OCI-LY1 (cell line): ENCODE data around the gene BICDL1.

Source experiments
- H2AFZ ChIP-seq: fragments of 200-600 bp; sonication (generic), shearing (Covaris generic); 2 replicates; pipeline ENCODE4 v1.6.0; 2014; ENCODE audit warnings: antibody characterized with exemption, mild to moderate bottlenecking, low read length
- H3F3A ChIP-seq: fragments of 200-600 bp; sonication (generic), shearing (Covaris generic); 2 replicates; pipeline ENCODE4 v1.6.0; 2014; ENCODE audit warnings: mild to moderate bottlenecking, antibody characterized with exemption, low read length, moderate library complexity; ENCODE audit not compliant: insufficient read depth
- H3K27ac ChIP-seq: fragments of 200-600 bp; sonication (generic); 2 replicates; pipeline ENCODE4 v1.5.1; 2014; ENCODE audit warnings: low read length, mixed run types, mild to moderate bottlenecking, low read depth; ENCODE audit not compliant: poor library complexity, severe bottlenecking
- H3K27me3 ChIP-seq: fragments of 200-600 bp; sonication (generic); 2 replicates; pipeline ENCODE4 v1.6.0; 2014; ENCODE audit warnings: antibody characterized with exemption, mild to moderate bottlenecking, low read length, moderate library complexity; ENCODE audit not compliant: insufficient read depth
- H3K36me3 ChIP-seq: fragments of 200-600 bp; sonication (generic); 2 replicates; pipeline ENCODE4 v1.6.1; 2014; ENCODE audit warnings: mild to moderate bottlenecking, antibody characterized with exemption, low read length, moderate library complexity, mixed read lengths; ENCODE audit not compliant: insufficient read depth
- H3K4me1 ChIP-seq: fragments of 200-600 bp; sonication (generic); 2 replicates; pipeline ENCODE4 v1.5.1; 2014; ENCODE audit warnings: mild to moderate bottlenecking, low read length, moderate library complexity; ENCODE audit not compliant: insufficient read depth, severe bottlenecking
- H3K4me2 ChIP-seq: fragments of 200-600 bp; sonication (generic), shearing (Covaris generic); 2 replicates; pipeline ENCODE4 v1.6.1; 2014; ENCODE audit warnings: low read length
- H3K4me3 ChIP-seq: fragments of 200-600 bp; sonication (generic); 2 replicates; pipeline ENCODE4 v1.5.1; 2014; ENCODE audit warnings: low read length, low read depth, mild to moderate bottlenecking, mixed read lengths; ENCODE audit not compliant: poor library complexity, severe bottlenecking
- H3K79me2 ChIP-seq: fragments of 200-600 bp; shearing (Covaris generic); 2 replicates; pipeline ENCODE4 v1.6.1; 2016; ENCODE audit warnings: mixed run types, low read length, mixed read lengths; ENCODE audit not compliant: insufficient read depth
- H3K9ac ChIP-seq: fragments of 200-600 bp; sonication (generic), shearing (Covaris generic); 2 replicates; pipeline ENCODE4 v1.6.1; 2014; ENCODE audit warnings: mild to moderate bottlenecking, low read length, mixed read lengths
- H3K9me2 ChIP-seq: fragments of 200-600 bp; sonication (generic), shearing (Covaris generic); 2 replicates; pipeline ENCODE4 v1.6.1; 2014; ENCODE audit warnings: low read depth, mild to moderate bottlenecking, low read length, mixed read lengths
- H3K9me3 ChIP-seq: fragments of 200-600 bp; shearing (Covaris generic); 2 replicates; pipeline ENCODE4 v1.6.1; 2014; ENCODE audit warnings: low read length, mixed read lengths
- H4K20me1 ChIP-seq: fragments of 200-600 bp; sonication (generic), shearing (Covaris generic); 2 replicates; pipeline ENCODE4 v1.6.0; 2016; ENCODE audit warnings: mild to moderate bottlenecking, low read length; ENCODE audit not compliant: insufficient read depth
- CTCF ChIP-seq: fragments of 200-600 bp; sonication (generic), shearing (Covaris generic); IDR thresholded peaks from 2 replicates; pipeline ENCODE4 v1.5.1; 2017; ENCODE audit warnings: mild to moderate bottlenecking, antibody characterized with exemption, low read length, moderate library complexity, mixed read lengths
- EZH2 ChIP-seq: fragments of 200-600 bp; sonication (generic), shearing (Covaris generic); IDR thresholded peaks from 2 replicates; pipeline ENCODE4 v1.8.0; 2017; ENCODE audit warnings: borderline replicate concordance, mixed run types, mild to moderate bottlenecking, antibody characterized with exemption, low read length, moderate library complexity, mixed read lengths

The BICDL1 gene

DNA sequence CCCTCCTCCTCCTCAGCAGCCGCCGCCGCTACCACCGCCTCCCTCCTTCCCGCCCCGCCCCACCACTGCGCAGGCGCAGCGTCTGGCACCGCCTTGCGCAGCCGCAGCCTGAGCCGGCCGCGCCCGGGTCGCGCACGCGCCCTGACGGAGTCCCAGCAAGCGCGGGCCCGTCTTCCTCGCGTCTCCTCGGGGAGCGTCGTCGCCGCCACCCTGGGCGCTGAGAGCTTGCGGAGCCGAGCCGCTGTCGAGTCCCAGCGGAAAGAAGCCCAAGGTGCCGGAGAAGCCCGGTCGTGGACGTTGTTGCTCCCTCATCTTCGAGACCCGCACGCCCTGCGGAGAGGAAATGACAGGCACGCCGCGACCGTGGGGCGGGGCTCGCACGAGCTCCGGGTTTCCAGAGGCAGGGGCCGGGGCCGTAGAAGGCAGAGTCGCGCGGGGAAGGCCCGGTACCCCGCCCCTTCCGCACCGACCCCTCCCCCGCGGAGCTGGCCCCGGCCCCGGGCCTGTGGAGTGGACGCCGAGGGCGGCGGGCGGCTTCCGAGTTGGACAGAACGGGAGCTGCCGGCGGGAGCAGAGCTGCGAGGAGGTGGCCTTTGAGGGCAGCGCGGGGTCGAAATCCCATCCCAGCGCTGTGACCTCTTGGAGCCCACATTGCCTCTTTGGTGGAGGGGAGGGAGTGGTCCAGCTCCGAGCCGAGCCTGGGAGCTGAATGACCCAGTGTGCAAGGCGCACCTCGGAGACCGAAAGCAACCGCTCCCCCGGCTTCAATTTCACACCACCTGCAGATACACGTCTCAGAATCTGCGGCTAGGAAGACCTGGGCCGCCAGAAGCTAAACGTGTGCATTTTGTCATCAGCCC is 128.0 kb downstream of the BICDL1 start:
- Histone ChIP-seq H3K4me1 (peaks cover 59% of the 10 kb centered on the region), H4K20me1 (no peaks in the 10 kb centered on the region), H3K9me3 (no peaks in the 10 kb centered on the region), H3K27ac (peak overlapping the region; percentile 75), H3K36me3 (peaks cover 28% of the 10 kb centered on the region), H3K9ac (peak overlapping the region; percentile 96), H3K27me3 (no peaks in the 10 kb centered on the region), H2AFZ (no peak overlapping the region), H3K4me2 (peak overlapping the region; percentile 94), H3K4me3 (peak overlapping the region; percentile 93), H3F3A (0 out of 2 replicates have a peak, but pooled peaks cover 5% of the 10 kb centered on the region), H3K9me2 (no peaks in the 10 kb centered on the region), H3K79me2 (peaks cover 45% of the 10 kb centered on the region)
- TF ChIP-seq CTCF = no peak
- no peak for TF ChIP-seq EZH2

- Histone ChIP-seq H4K20me1 (no peaks in the 10 kb centered on the region), H3K79me2 (peaks cover 43% of the 10 kb centered on the region), H3K9ac (peak overlapping the region; percentile 96)
Observed at GRCh38 chr12:120117961-120118320, 128.9 kb downstream of the BICDL1 start.

DNA sequence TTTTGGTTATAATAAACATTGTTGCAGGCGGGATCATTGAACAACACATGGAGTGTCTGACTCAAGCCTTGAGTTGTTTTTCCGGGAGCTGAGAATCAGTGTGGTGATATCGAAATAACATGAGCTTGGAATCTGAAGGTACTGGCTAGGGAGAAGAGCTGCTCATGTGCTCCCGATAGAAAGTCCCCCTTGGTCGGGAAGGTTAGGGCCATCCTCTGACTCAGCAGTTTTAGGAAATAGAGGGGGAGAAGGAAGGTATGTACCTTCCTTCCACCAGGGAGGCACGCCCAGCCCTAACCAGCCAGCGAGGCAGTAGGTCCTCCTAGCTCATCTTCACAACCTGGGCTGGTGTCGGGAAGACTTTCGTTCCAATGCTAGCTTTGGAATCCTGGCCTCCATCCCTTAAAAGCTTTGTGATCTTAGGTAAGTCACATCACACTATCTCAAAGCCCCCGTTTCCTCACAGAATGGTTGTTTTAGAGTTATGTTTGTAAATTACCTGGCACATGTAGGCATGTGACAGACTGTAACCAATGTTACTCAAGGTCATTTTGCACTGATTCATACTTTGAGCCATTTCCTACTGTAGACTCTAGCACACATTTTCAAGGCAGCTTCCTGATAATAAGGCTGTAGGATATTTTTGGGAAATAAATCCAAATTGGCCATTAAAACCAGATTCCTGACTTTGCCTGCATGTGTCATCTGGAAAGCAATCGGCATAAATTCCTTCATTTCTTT is 129.5 kb downstream of the BICDL1 start:
- Histone ChIP-seq H3K4me1 (peaks cover 68% of the 10 kb centered on the region), H3K9me2 (no peaks in the 10 kb centered on the region), H3K27ac (peak overlapping the region; percentile 75), H3K36me3 (peaks cover 25% of the 10 kb centered on the region), H3K9me3 (no peaks in the 10 kb centered on the region), H2AFZ (no peak overlapping the region), H3K79me2 (peaks cover 38% of the 10 kb centered on the region), H4K20me1 (no peaks in the 10 kb centered on the region), H3K4me3 (peak overlapping the region; percentile 93), H3K27me3 (no peaks in the 10 kb centered on the region), H3K9ac (peak overlapping the region; percentile 96), H3K4me2 (peak overlapping the region; percentile 94), H3F3A (0 out of 2 replicates have a peak, but pooled peaks cover 5% of the 10 kb centered on the region)
- TF ChIP-seq EZH2 = no peak
- no peak for TF ChIP-seq CTCF

More at GRCh38 chr12:120117961-120118320, 128.9 kb downstream of the BICDL1 start:
- Histone ChIP-seq H3K4me3 (peak overlapping the region; percentile 93), H3F3A (0 out of 2 replicates have a peak, but pooled peaks cover 5% of the 10 kb centered on the region), H2AFZ (no peak overlapping the region), H3K36me3 (peaks cover 28% of the 10 kb centered on the region), H3K27ac (peak overlapping the region; percentile 75), H3K9me2 (no peaks in the 10 kb centered on the region), H3K27me3 (no peaks in the 10 kb centered on the region), H3K4me2 (peak overlapping the region; percentile 94), H3K4me1 (peaks cover 63% of the 10 kb centered on the region), H3K9me3 (no peaks in the 10 kb centered on the region)
- TF ChIP-seq EZH2 (no peak), CTCF (no peak)
